ENCODE data around the gene USP44. TPM values are rescaled to one million over a fixed set of nuclear protein-coding genes. Genes with fewer than 3 reads are reported as not detected.

Gene USP44
- total RNA-seq, 4 donors from 2014 or later: 0.41 to 1.9 TPM; not detected in 2

GRCh38 chr12:95533985-95534384, 17.3 kb downstream of the USP44 start:
- H3K36me3 ChIP-seq: no peaks in the 10 kb centered on the region
- no peaks in the 10 kb centered on the region for H3K27me3 ChIP-seq
- DNase-seq: no peak
- H3K4me3 ChIP-seq: no peak overlapping the region
- TF ChIP-seq POLR2AphosphoS5 (IDR thresholded peaks at IDR 0.05) (no peak), CTCF (IDR thresholded peaks at IDR 0.05) (no peak), EP300 (IDR thresholded peaks at IDR 0.05; ENCODE audit: low read depth) (no peak), POLR2A (IDR thresholded peaks at IDR 0.05) (no peak)
- 55 to 61% methylated on average over 3 to 4 of the region's 4 CpGs for WGBS, 2 donors (ENCODE audit: low coverage in 1 of 2)
- no peaks in the 10 kb centered on the region for H3K9me3 ChIP-seq
- intact Hi-C loops (cut with DNase I; ENCODE audit: low total_unique reads) (loop anchor here (10.0 kb wide), 1 partner anchor 419 kb away; no protein-coding TSS in a partner anchor), in situ Hi-C loops (cut with MboI; ENCODE audit: low pct_ligation_motif_present in 1 of 4, low pct_unique_long_range_greater_than_20kb in 1 of 4, low sequenced_read_pairs in 3 of 4) (loop anchor here (10.0 kb wide), 2 partner anchors 409 to 419 kb away; no protein-coding TSS in a partner anchor)
- peaks cover 0 to 18% (median 0%) of the 10 kb centered on the region in 4 donors for H3K4me1 ChIP-seq
- H3K27ac ChIP-seq: no peak overlapping the region

- no peak overlapping the region for H3K4me3 ChIP-seq
- TF ChIP-seq CTCF (IDR thresholded peaks at IDR 0.05) (no peak), EP300 (IDR thresholded peaks at IDR 0.05; ENCODE audit: low read depth) (no peak)
- no peaks in the 10 kb centered on the region for H3K9me3 ChIP-seq
- in situ Hi-C loops (cut with MboI; ENCODE audit: low pct_ligation_motif_present in 1 of 4, low pct_unique_long_range_greater_than_20kb in 1 of 4, low sequenced_read_pairs in 3 of 4) (loop anchor here (10.0 kb wide), 2 partner anchors 408 to 418 kb away; no protein-coding TSS in a partner anchor), intact Hi-C loops (cut with DNase I; ENCODE audit: low total_unique reads) (loop anchor here (10.0 kb wide), 1 partner anchor 418 kb away; no protein-coding TSS in a partner anchor)
- H3K36me3 ChIP-seq: no peaks in the 10 kb centered on the region
- 39 to 44% methylated on average over 5 of the region's 5 CpGs for WGBS, 2 donors (ENCODE audit: low coverage in 1 of 2)
- no peak for DNase-seq
- no peaks in the 10 kb centered on the region for H3K27me3 ChIP-seq
- H3K27ac ChIP-seq: no peak overlapping the region
- peaks cover 0 to 18% (median 0%) of the 10 kb centered on the region in 4 donors for H3K4me1 ChIP-seq
These were observed 18.4 kb downstream of the USP44 start for GRCh38 chr12:95532851-95533250.

- in situ Hi-C loops (cut with MboI; ENCODE audit: low pct_ligation_motif_present in 1 of 4, low pct_unique_long_range_greater_than_20kb in 1 of 4, low sequenced_read_pairs in 3 of 4) (loop anchor here (10.0 kb wide), 2 partner anchors 405 to 415 kb away; no protein-coding TSS in a partner anchor), intact Hi-C loops (cut with DNase I; ENCODE audit: low total_unique reads) (loop anchor here (10.0 kb wide), 1 partner anchor 415 kb away; no protein-coding TSS in a partner anchor)
- Histone ChIP-seq H3K9me3 (no peaks in the 10 kb centered on the region), H3K4me1 (peaks cover 0 to 8% (median 0%) of the 10 kb centered on the region in 4 donors), H3K36me3 (no peaks in the 10 kb centered on the region), H3K4me3 (no peak overlapping the region), H3K27me3 (no peaks in the 10 kb centered on the region), H3K27ac (no peak overlapping the region)
- DNase-seq: no peak
- TF ChIP-seq EP300 (IDR thresholded peaks at IDR 0.05; ENCODE audit: low read depth): no peak
- no peak for TF ChIP-seq CTCF (IDR thresholded peaks at IDR 0.05)
- no peak for TF ChIP-seq POLR2A (IDR thresholded peaks at IDR 0.05)
- 78 to 81% methylated on average over 4 of the region's 4 CpGs for WGBS, 2 donors (ENCODE audit: low coverage in 1 of 2)
These were observed 21.5 kb downstream of the USP44 start for GRCh38 chr12:95529693-95530225.

GRCh38 chr12:95528431-95528830, 22.8 kb downstream of the USP44 start:
- intact Hi-C loops (cut with DNase I; ENCODE audit: low total_unique reads): no loop called here

More at GRCh38 chr12:95528431-95528830, 22.8 kb downstream of the USP44 start:
- in situ Hi-C loops (cut with MboI; ENCODE audit: low pct_ligation_motif_present in 1 of 4, low pct_unique_long_range_greater_than_20kb in 1 of 4, low sequenced_read_pairs in 3 of 4): no loop called here
- 67 to 70% methylated on average over 4 of the region's 4 CpGs for WGBS, 2 donors (ENCODE audit: low coverage in 1 of 2)
- Histone ChIP-seq H3K27ac (no peak overlapping the region), H3K4me1 (no peaks in the 10 kb centered on the region), H3K36me3 (no peaks in the 10 kb centered on the region), H3K9me3 (no peaks in the 10 kb centered on the region), H3K27me3 (no peaks in the 10 kb centered on the region), H3K4me3 (no peak overlapping the region)
- DNase-seq: no peak
- TF ChIP-seq POLR2A (IDR thresholded peaks at IDR 0.05) (no peak), CTCF (IDR thresholded peaks at IDR 0.05) (no peak)

Data from transverse colon (tissue), 4 donors.